NCI-H2171 (cell line): ENCODE data around the gene LCN15.
A peak's percentile ranks its signal among the peaks of the same experiment; 100 is the strongest.
"Not testable (repeated sequence)": the region's sequence is repeated elsewhere in the genome, so short reads cannot be mapped to it uniquely, and the experiment has no call there.

ENCODE experiments used
- DNase-seq: peaks from one replicate; lab custom pipeline; 2025; lab: John Stamatoyannopoulos, UW

Gene LCN15

GRCh38 chr9:136722093-136722968 lies 42.0 kb downstream of the LCN15 start:
- no peak for DNase-seq

DNA sequence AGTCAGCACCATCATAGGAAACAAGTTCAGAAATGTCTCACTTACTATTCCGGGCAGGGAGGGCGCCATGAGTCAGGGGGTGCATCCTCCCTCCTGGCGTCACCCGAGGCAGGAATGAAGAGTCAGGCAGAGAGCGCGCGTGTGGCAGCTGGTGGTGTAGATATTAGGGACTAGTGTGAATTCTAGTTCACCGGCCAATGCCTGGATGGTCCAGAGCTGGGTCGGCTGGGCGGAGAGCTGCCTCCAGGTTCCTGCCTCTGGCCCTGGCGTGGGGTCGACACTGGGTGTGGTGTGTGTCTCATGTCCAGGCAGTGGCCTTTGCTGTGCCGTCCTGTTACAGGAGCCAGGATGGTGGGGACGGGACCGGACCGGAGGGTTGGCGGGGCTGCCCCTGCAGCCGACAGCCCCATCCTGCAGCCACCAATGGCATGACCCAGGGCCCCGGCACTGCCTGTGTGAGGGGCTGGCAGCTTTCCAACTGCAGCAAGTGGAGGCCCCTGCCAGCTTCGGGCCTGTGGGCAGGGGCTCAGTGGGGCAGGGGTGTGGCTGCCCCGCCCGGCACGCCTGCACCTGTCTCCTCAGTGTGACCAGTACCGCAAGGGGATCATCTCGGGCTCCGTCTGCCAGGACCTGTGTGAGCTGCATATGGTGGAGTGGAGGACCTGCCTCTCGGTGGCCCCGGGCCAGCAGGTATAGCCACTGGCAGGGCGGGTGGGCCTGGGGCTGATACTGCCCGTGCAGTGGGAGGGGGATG lies 42.8 kb downstream of the LCN15 start:
- DNase-seq, result no peak

GRCh38 chr9:136720898-136721338 lies 43.4 kb downstream of the LCN15 start:
- no peak for DNase-seq

GRCh38 chr9:136720251-136720897 lies 43.9 kb downstream of the LCN15 start:
- no peak for DNase-seq

- no peak for DNase-seq
Observed at GRCh38 chr9:136719195-136719880, 45.0 kb downstream of the LCN15 start.

- no peak for DNase-seq
Observed at GRCh38 chr9:136718345-136719194, 45.7 kb downstream of the LCN15 start.

DNA sequence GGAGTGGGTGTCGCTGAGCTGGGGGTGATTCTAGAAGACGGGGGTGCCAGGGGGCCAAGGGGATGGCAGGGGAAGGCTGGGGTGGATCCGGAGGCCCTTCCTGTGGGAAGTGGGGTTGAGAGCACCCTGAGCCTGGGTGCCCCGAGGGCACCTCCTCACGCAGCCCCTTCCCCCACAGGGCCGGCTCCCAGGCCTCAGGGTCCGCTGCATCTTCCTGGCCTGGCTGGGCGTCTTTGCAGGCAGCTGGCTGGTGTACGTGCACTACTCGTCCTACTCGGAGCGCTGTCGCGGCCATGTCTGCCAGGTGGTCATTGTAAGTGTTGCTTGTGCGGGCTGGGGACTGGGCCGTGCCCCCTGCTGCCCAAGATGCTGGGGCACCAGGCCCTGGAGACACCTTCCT lies 46.9 kb downstream of the LCN15 start:
- no peak for DNase-seq

GRCh38 chr9:136714893-136715274 lies 49.4 kb downstream of the LCN15 start:
- no peak for DNase-seq

GRCh38 chr9:136714096-136714892 lies 50.0 kb downstream of the LCN15 start:
- no peak for DNase-seq

- peak; percentile 51 for DNase-seq
Observed at GRCh38 chr9:136713550-136713949, 50.8 kb downstream of the LCN15 start.

DNA sequence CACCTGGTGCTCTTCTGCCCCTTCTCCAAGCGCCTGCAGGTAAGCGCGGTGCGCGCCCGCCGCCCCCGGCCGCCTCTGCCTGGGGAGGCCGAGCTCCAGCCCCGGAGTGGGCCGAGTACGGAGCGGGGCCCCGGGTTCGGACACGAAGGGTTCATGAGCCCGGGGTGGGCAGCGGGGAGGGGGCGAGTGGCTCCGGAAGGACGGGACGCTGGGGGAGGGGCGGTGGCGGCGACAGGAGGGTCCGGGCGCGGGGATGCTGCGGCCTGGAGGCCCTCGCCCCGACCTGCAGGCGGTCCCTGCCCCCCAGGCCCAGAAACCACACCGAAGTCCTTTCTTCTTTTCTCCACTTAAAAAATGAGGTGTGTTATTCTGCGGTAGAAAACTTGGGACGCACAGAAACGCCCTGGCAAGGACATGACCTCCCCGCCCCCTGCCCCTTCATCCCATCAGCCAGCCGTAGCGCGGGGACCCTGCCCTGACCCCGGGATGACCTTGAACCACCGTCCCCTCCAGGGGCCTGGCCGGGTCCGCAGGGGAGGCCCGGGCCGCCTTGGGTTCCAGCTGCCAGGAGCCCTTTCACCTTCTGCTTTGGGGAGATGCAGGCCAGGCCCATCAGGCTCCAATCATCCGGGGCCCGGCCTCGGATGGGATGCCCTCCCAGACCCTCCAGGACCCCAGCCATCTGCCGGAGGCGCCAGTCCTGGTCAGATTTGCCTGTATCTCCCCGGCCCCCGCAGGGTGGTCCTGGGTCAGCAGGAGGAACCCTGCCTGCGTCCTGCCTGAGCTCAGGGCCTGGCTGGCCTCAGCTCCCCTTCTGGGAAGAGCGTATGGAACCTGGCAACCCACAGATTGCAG lies 51.4 kb downstream of the LCN15 start:
- DNase-seq, result no peak

DNA sequence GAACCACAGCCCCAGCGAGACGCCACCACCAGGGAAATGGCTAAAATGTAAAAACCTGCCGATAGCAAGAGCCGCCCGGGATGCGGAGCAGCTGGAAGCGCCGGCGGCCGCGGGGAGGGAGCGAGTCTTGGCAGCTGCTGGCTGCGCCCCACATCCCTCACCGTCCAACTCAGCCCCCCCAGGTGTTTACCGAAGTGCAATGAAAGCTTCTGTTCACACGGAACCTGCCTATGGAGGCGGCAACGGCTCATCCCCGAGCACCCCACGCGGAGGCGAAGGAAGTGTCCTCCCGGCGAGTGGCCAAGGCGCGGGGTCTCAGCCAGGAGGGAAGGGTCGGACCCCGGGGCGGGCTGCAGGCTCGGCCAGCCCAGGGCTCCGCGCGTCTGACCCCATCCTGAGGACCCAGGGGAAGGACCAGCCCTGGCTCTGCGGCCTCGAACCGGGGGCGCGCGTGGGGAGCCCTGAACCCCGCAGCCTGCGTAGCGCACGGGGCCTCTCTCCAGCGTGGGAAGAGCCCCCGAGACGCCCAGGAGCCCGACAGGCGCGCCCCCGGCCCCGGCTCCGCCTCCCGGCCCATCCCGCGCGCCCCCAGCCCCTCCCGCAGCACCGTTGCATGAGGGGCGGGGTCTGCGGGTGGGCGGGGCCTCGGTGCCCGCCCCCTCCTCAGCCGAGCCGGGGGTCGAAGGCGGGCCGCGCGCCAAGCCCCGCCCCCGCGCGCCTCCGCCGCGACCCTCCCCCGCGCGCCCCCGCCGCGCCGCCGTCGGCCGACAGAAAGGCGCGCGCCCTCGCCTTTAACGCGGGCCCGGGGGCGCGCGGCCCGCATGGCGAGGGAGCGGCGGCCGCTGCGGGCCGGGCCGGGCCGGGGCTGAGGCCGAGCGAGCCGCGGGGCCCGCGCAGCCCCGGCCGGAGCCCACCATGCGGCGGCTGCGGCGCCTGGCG lies 52.3 kb downstream of the LCN15 start, which contains the start of gene DIPK1B:
Gene DIPK1B (plus strand): TSS at position 822 of the 939 bp plus-strand sequence. CDS start 94 bp downstream, at position 916.
- DNase-seq, result peak; percentile 91

DNA sequence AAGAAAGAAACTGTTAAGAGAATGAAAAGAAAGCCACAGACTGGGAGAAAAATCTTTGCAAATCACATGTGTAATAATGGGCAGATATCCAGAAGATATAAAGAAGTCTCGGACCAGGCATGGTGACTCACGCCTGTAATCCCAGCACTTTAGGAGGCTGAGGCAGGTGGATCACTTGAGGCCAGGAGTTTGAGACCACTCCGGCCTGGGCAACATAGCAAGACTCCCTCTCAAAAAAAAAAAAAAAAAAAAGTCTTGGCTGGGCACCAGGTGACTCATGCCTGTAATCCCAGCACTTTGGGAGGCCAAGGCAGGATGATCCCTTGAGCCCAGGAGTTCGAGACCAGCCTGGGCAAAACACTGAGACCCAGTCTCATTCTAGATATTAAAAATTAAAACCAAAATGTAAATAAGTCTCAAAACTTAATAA lies 53.1 kb downstream of the LCN15 start:
- not testable (repeated sequence) for DNase-seq

DNA sequence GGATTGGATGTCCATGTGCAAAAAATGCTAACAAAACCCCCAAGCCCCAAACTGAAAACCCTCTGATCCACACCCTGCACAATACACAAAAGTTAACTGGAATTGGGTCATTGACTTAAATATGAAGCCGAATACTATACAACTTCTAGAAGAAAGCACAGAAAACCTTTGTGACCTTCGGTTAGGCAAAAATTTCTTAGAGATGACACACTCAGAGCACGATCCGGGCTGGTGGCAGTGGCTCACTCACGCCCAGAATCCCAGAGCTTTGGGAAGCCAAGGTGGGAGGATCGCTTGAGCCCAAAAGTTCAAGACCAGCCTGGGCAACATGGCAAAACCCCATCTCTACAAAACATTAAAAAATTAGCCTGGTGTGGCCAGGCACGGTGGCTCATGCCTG lies 53.8 kb downstream of the LCN15 start:
- DNase-seq, result no peak
